Ishikawa (cell line): ENCODE results near the gene FCN3.
A peak's percentile ranks its signal among the peaks of the same experiment; 100 is the strongest.

ENCODE experiments used
- CEBPB ChIP-seq: IDR thresholded peaks from 2 replicates; pipeline ENCODE4 v1.6.1; 2012
- CREB1 ChIP-seq: IDR thresholded peaks from 2 replicates; pipeline ENCODE4 v1.6.1; 2012; ENCODE audit warnings: low read depth
- EGR1 ChIP-seq: IDR thresholded peaks from 2 replicates; pipeline ENCODE4 v1.6.1; 2012
- EP300 ChIP-seq: IDR thresholded peaks from 2 replicates; pipeline ENCODE4 v1.6.1; 2012; ENCODE audit warnings: borderline replicate concordance
- FOXM1 ChIP-seq: IDR thresholded peaks from 2 replicates; pipeline ENCODE4 v1.6.1; 2012; ENCODE audit warnings: low read depth, borderline replicate concordance
- MAX ChIP-seq: IDR thresholded peaks from 2 replicates; pipeline ENCODE4 v1.6.1; 2012
- NFIC ChIP-seq: IDR thresholded peaks from 2 replicates; pipeline ENCODE4 v1.6.1; 2012
- RAD21 ChIP-seq: IDR thresholded peaks from 2 replicates; pipeline ENCODE4 v1.6.1; 2012; ENCODE audit warnings: low read depth
- REST ChIP-seq: IDR thresholded peaks from 2 replicates; pipeline ENCODE4 v1.6.1; 2012; ENCODE audit warnings: low read depth, mild to moderate bottlenecking
- TAF1 ChIP-seq: IDR thresholded peaks from 2 replicates; pipeline ENCODE4 v1.6.1; 2012; ENCODE audit warnings: low read depth, mild to moderate bottlenecking
- TCF12 ChIP-seq: IDR thresholded peaks from 2 replicates; pipeline ENCODE4 v1.6.1; 2012; ENCODE audit warnings: low read depth
- TEAD4 ChIP-seq: IDR thresholded peaks from 2 replicates; pipeline ENCODE4 v1.6.1; 2012
- YY1 ChIP-seq: IDR thresholded peaks from 2 replicates; pipeline ENCODE4 v1.6.1; 2012; ENCODE audit warnings: low read depth
- ZBTB7A ChIP-seq: IDR thresholded peaks from 2 replicates; pipeline ENCODE4 v1.6.1; 2012; ENCODE audit warnings: low read depth
- TF ChIP-seq, protein P1 (sequence below): IDR thresholded peaks from 2 replicates; pipeline ENCODE4 v1.6.1; 2012

FCN3 gene

GRCh38 chr1:27346991-27347624, 27.5 kb downstream of the FCN3 start:
- TF ChIP-seq REST (no peak), TEAD4 (peak; percentile 45; the same call in 1 of the 2 replicates)

DNA sequence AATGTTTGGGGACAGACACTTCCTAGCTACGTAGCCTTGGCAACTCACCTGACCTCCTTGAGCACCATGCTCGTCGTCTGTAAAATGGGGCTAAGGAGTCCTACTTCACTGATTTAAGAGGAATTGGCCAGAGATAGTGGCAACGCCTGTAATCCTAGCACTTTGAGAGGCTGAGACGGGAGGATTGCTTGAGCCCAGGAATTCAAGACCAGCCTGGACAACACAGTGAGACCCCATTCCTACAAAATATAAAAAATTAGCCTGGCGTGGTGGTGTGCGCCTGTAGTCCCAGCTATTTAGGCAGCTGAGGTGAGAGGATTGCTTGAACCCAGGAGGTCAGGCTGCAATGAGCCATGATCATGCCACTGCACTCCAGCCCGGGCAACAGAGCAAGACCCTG, 28.3 kb downstream of the FCN3 start:
- TF ChIP-seq NFIC (no peak), REST (no peak), MAX (no peak), CREB1 (no peak), CEBPB (no peak), EGR1 (no peak), TCF12 (no peak)

DNA sequence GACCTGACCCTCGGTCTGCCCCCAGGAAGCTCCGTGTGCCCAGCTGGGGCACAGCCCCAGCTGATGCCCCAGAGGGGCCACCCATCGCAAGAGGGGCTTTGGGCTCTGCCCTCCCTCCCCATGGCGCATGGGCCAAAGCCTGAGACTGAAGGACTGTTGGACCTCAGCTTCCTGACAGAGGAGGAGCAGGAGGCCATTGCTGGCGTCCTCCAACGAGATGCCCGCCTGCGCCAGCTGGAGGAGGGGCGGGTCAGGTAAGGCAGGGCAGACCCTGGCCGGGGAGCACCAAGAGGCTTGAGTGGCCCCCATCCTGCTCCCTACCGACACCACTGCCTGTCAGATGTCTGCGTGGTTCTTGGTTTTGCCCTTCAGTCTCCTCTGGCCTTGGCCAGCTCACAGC, 29.4 kb downstream of the FCN3 start:
- TF ChIP-seq TEAD4: no peak

DNA sequence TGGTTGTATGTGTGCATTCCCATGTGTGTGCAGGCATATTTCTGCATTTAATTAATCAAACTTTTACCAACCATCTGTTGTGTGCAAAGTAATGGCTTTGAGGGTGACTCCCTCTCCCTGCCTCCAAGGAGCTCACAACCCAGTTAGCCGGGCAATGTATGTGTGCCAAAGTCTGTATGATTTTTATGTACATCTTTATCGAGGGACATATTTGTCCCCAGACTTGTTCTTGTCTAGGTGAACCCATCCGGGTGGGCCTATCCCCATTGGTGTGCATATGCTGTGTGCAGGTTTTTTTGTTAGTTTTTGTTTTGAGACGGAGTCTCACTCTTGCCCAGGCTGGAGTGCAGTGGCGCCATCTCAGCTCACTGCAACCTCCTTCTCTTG, 31.0 kb downstream of the FCN3 start:
- TF ChIP-seq MAX: no peak
- no peak for TF ChIP-seq CREB1
- TF ChIP-seq YY1: no peak
- TF ChIP-seq EGR1: no peak
- no peak for TF ChIP-seq TEAD4
- no peak for TF ChIP-seq TAF1
- TF ChIP-seq, protein P1, sequence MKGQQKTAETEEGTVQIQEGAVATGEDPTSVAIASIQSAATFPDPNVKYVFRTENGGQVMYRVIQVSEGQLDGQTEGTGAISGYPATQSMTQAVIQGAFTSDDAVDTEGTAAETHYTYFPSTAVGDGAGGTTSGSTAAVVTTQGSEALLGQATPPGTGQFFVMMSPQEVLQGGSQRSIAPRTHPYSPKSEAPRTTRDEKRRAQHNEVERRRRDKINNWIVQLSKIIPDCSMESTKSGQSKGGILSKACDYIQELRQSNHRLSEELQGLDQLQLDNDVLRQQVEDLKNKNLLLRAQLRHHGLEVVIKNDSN: no peak
- TF ChIP-seq FOXM1: no peak
- TF ChIP-seq TCF12: no peak
- no peak for TF ChIP-seq CEBPB
- no peak for TF ChIP-seq REST
- no peak for TF ChIP-seq RAD21
- TF ChIP-seq NFIC: no peak

GRCh38 chr1:27342778-27343638, 31.6 kb downstream of the FCN3 start:
- TF ChIP-seq ZBTB7A: no peak
- peak; percentile 76 for TF ChIP-seq MAX
- no peak for TF ChIP-seq TAF1
- TF ChIP-seq CEBPB: no peak
- TF ChIP-seq TCF12: peak; percentile 23; the same call in 1 of the 2 replicates

- TF ChIP-seq TCF12 (no peak), NFIC (no peak), CREB1 (no peak), EGR1 (no peak), TAF1 (no peak), REST (no peak), YY1 (no peak), EP300 (no peak), ZBTB7A (no peak), RAD21 (no peak), FOXM1 (no peak)
These were observed 32.2 kb downstream of the FCN3 start for GRCh38 chr1:27342391-27342777.
